ENCODE results near the gene KCNJ3. TPM values are rescaled to one million over a fixed set of nuclear protein-coding genes. Genes with fewer than 3 reads are reported as not detected.

The KCNJ3 gene
- polyA plus RNA-seq, 3 donors, result not detected

GRCh38 chr2:154846842-154847241 is 148.3 kb downstream of the KCNJ3 start:
- Histone ChIP-seq H3K27me3 (ENCODE audit: control insufficient read depth in 2 of 2, insufficient read depth in 2 of 2, low read length in 2 of 2) (no peaks in the 10 kb centered on the region), H3K4me2 (replicated peaks; ENCODE audit: extremely low read depth, low read length, poor library complexity, severe bottlenecking) (no peak overlapping the region), H3K27ac (ENCODE audit: low read depth in 1 of 2, low read length in 2 of 2) (no peak overlapping the region), H4K20me1 (ENCODE audit: insufficient read depth, low read length) (no peaks in the 10 kb centered on the region), H3K4me1 (ENCODE audit: control insufficient read depth in 1 of 2, insufficient read depth in 2 of 2, low read length in 2 of 2) (no peaks in the 10 kb centered on the region), H2AFZ (ENCODE audit: insufficient read depth, low read depth, low read length, poor library complexity, severe bottlenecking) (no peak overlapping the region), H3K9me3 (replicated peaks in 1 of 2; ENCODE audit: control insufficient read depth in 1 of 2, insufficient read depth in 1 of 2, low read length in 2 of 2) (peaks cover 0 to 13% of the 10 kb centered on the region in 2 donors), H3K36me3 (replicated peaks in 1 of 2; ENCODE audit: control insufficient read depth in 1 of 2, insufficient read depth in 2 of 2, low read length in 2 of 2) (no peaks in the 10 kb centered on the region), H3K9ac (ENCODE audit: insufficient read depth, low read length, poor library complexity, severe bottlenecking) (no peak overlapping the region), H3K79me2 (ENCODE audit: insufficient read depth, low read length) (no peaks in the 10 kb centered on the region), H3K4me3 (replicated peaks in 1 of 3; ENCODE audit: low read depth in 2 of 3, low read length in 3 of 3) (no peak overlapping the region)
- no peak overlapping the region for H3K27ac Mint-ChIP-seq
- TF ChIP-seq CTCF (IDR thresholded peaks at IDR 0.05), result no peak
- H3K27me3 Mint-ChIP-seq (ENCODE audit: low read depth in 3 of 3), result peaks cover 0 to 1% (median 0%) of the 10 kb centered on the region in 3 donors
- H3K4me1 Mint-ChIP-seq, result no peaks in the 10 kb centered on the region
- WGBS (ENCODE audit: insufficient coverage), result no CpG with 5 or more reads among the region's 1 CpG
- peaks cover 3 to 13% (median 7%) of the 10 kb centered on the region in 7 donors for H3K9me3 Mint-ChIP-seq
- H3K36me3 Mint-ChIP-seq, result no peaks in the 10 kb centered on the region
- DNase-seq, result no peak
- H3K4me3 Mint-ChIP-seq, result no peak overlapping the region
- intact Hi-C loops (cut with micrococcal nuclease), result no loop called here

GRCh38 chr2:154849482-154849881 is 151.0 kb downstream of the KCNJ3 start:
- Histone ChIP-seq H3K4me1 (ENCODE audit: control insufficient read depth in 1 of 2, insufficient read depth in 2 of 2, low read length in 2 of 2) (no peaks in the 10 kb centered on the region), H3K4me2 (replicated peaks; ENCODE audit: extremely low read depth, low read length, poor library complexity, severe bottlenecking) (no peak overlapping the region), H3K4me3 (replicated peaks in 1 of 3; ENCODE audit: low read depth in 2 of 3, low read length in 3 of 3) (no peak overlapping the region), H3K9ac (ENCODE audit: insufficient read depth, low read length, poor library complexity, severe bottlenecking) (no peak overlapping the region), H3K27ac (ENCODE audit: low read depth in 1 of 2, low read length in 2 of 2) (no peak overlapping the region), H2AFZ (ENCODE audit: insufficient read depth, low read depth, low read length, poor library complexity, severe bottlenecking) (no peak overlapping the region), H3K9me3 (replicated peaks in 1 of 2; ENCODE audit: control insufficient read depth in 1 of 2, insufficient read depth in 1 of 2, low read length in 2 of 2) (peaks cover 0 to 8% of the 10 kb centered on the region in 2 donors), H3K36me3 (replicated peaks in 1 of 2; ENCODE audit: control insufficient read depth in 1 of 2, insufficient read depth in 2 of 2, low read length in 2 of 2) (no peaks in the 10 kb centered on the region), H3K79me2 (ENCODE audit: insufficient read depth, low read length) (no peaks in the 10 kb centered on the region), H4K20me1 (ENCODE audit: insufficient read depth, low read length) (no peaks in the 10 kb centered on the region), H3K27me3 (ENCODE audit: control insufficient read depth in 2 of 2, insufficient read depth in 2 of 2, low read length in 2 of 2) (no peaks in the 10 kb centered on the region)
- no peak for TF ChIP-seq CTCF (IDR thresholded peaks at IDR 0.05)
- Mint-ChIP-seq H3K4me1 (no peaks in the 10 kb centered on the region), H3K27me3 (ENCODE audit: low read depth in 3 of 3) (no peaks in the 10 kb centered on the region), H3K27ac (no peak overlapping the region), H3K36me3 (no peaks in the 10 kb centered on the region), H3K9me3 (peaks cover 0 to under 1% (median 0%) of the 10 kb centered on the region in 7 donors), H3K4me3 (no peak overlapping the region)
- intact Hi-C loops (cut with micrococcal nuclease), result no loop called here
- no CpG with 5 or more reads among the region's 3 CpGs for WGBS (ENCODE audit: insufficient coverage)
- DNase-seq, result no peak

All from CD14-positive monocyte (primary cell).